HUES64 (cell line): Measurements from ENCODE around the gene F8A1.
"Not testable (repeated sequence)": the region's sequence is repeated elsewhere in the genome, so short reads cannot be mapped to it uniquely, and the experiment has no call there.

ENCODE experiments used
- H3K27ac ChIP-seq: 2 replicates; pipeline ENCODE4 v1.7.0; 2013; ENCODE audit warnings: low read depth, low read length, inconsistent platforms
- H3K27me3 ChIP-seq: 2 replicates; pipeline ENCODE4 v1.6.1; 2013; ENCODE audit warnings: mild to moderate bottlenecking, low read length; ENCODE audit not compliant: insufficient read depth
- H3K36me3 ChIP-seq: 2 replicates; pipeline ENCODE4 v1.6.1; 2013; ENCODE audit warnings: mild to moderate bottlenecking, low read length; ENCODE audit not compliant: insufficient read depth
- H3K4me1 ChIP-seq: 2 replicates; pipeline ENCODE4 v1.6.1; 2013; ENCODE audit warnings: mild to moderate bottlenecking, low read length, moderate library complexity; ENCODE audit not compliant: insufficient read depth
- H3K4me3 ChIP-seq: 2 replicates; pipeline ENCODE4 v1.5.1; 2013; ENCODE audit warnings: mild to moderate bottlenecking, low read length, moderate library complexity
- H3K9ac ChIP-seq: 2 replicates; pipeline ENCODE4 v1.6.1; 2013; ENCODE audit warnings: mild to moderate bottlenecking, low read depth, low read length
- H3K9me3 ChIP-seq: 2 replicates; pipeline ENCODE4 v1.6.1; 2013; ENCODE audit warnings: low read depth, low read length; ENCODE audit not compliant: insufficient read depth
- WGBS: fragments of 150-250, 120-280 bp; methylation state at CpG from one replicate; pipeline ENCODE4 v1.1.7; 2013; ENCODE audit warnings: missing lambda C conversion rate; 5-methylcytosine and 5-hydroxymethylcytosine counted together

F8A1 gene

GRCh38 chrX:154892296-154892695, 6.1 kb downstream of the F8A1 start:
- no peak overlapping the region for H3K4me3 ChIP-seq
- no peaks in the 10 kb centered on the region for H3K36me3 ChIP-seq
- no peaks in the 10 kb centered on the region for H3K4me1 ChIP-seq
- no peaks in the 10 kb centered on the region for H3K9me3 ChIP-seq
- no peak overlapping the region for H3K9ac ChIP-seq
- no peaks in the 10 kb centered on the region for H3K27me3 ChIP-seq
- no peak overlapping the region for H3K27ac ChIP-seq
- 96% methylated on average over 1 of the region's 1 CpG for WGBS

DNA sequence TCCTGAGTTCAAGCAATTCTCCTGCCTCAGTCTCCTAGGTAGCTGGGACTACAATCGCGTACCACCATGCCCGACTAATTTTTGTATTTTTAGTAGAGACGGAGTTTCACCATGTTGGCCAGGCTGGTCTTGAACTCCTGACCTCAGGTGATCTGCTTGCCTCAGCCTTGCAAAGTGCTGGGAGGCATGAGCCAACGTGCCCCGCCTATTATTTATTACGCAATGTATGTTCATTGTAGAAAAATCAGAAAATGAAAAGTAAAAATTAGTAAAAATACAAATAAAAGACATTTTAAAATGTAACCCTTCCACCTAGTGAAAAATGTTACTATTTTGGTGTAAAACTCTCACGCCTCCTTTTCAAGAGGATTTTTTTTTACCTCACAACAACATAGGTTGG, 14.2 kb downstream of the F8A1 start:
- Histone ChIP-seq H3K27me3 (no peaks in the 10 kb centered on the region; the same call in none of the 2 replicates), H3K9ac (no peak overlapping the region), H3K4me1 (no peaks in the 10 kb centered on the region), H3K36me3 (no peaks in the 10 kb centered on the region), H3K4me3 (no peak overlapping the region), H3K9me3 (no peaks in the 10 kb centered on the region), H3K27ac (no peak overlapping the region)
- WGBS, result 97% methylated on average over 5 of the region's 8 CpGs

DNA sequence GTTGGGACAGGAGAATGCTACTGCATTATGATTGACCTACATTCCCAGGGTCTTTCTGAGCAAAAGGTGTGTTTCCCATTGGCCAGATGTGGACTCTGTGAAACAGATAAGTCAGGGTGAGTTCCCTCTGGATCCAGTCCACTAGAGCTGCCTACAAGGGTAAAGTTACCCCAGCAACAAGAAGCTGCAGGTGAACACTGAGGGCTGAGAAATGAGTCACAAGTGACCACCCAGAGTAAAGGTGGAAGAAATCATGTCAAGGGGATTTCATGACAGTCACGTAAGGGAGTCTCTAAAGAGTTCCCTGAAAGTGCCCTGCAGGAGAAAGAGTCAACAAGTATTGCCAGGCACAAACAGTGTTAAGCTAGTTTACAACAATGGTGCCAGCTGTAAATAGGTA, 16.3 kb downstream of the F8A1 start:
- H3K4me3 ChIP-seq, result no peak overlapping the region
- no peaks in the 10 kb centered on the region for H3K36me3 ChIP-seq
- no peak overlapping the region for H3K27ac ChIP-seq
- no peaks in the 10 kb centered on the region for H3K4me1 ChIP-seq
- H3K9me3 ChIP-seq, result no peaks in the 10 kb centered on the region
- no peak overlapping the region for H3K9ac ChIP-seq
- 75% methylated on average over 1 of the region's 1 CpG for WGBS
- no peaks in the 10 kb centered on the region; the same call in none of the 2 replicates for H3K27me3 ChIP-seq

- no peaks in the 10 kb centered on the region for H3K4me1 ChIP-seq
- H3K4me3 ChIP-seq, result no peak overlapping the region
- H3K9me3 ChIP-seq, result peaks cover 4% of the 10 kb centered on the region; the same call in 1 of the 2 replicates
- H3K27me3 ChIP-seq, result no peaks in the 10 kb centered on the region
- H3K36me3 ChIP-seq, result no peaks in the 10 kb centered on the region
- H3K9ac ChIP-seq, result no peak overlapping the region
- 96% methylated on average over 3 of the region's 3 CpGs for WGBS
- no peak overlapping the region for H3K27ac ChIP-seq
These were observed 22.7 kb downstream of the F8A1 start for GRCh38 chrX:154908821-154909220.

DNA sequence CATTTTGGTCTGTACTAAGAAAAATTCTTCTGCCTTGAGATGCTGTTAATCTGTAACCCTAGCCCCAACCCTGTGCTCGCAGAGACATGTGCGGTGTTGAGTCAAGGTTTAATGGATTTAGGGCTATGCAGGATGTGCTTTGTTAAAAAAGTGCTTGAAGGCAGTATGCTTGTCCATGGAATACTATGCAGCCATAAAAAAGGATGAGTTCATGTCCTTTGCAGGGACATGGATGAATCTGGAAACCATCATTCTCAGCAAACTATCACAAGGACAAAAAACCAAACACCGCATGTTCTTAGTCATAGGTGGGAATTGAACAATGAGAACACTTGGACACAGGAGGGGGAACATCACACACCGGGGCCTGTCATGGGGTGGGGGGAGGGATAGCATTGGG, 23.9 kb downstream of the F8A1 start:
- not testable (repeated sequence) for H3K27ac ChIP-seq, H3K9me3 ChIP-seq, H3K27me3 ChIP-seq, H3K4me1 ChIP-seq, H3K36me3 ChIP-seq, H3K9ac ChIP-seq, H3K4me3 ChIP-seq
- WGBS, result 95% methylated on average over 4 of the region's 4 CpGs

DNA sequence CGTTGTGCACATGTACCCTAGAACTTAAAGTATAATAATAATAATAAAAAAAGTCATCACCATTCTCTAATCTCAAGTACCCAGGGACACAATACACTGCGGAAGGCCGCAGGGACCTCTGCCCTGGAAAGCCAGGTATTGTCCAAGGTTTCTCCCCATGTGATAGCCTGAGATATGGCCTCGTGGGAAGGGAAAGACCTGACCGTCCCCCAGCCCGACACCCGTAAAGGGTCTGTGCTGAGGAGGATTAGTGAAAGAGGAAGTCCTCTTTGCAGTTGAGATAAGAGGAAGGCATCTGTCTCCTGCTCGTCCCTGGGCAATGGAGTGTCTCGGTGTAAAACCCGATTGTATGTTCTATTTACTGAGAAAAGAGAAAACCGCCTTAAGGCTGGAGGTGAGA, 24.4 kb downstream of the F8A1 start:
- WGBS, result 94% methylated on average over 10 of the region's 11 CpGs
- not testable (repeated sequence) for H3K9me3 ChIP-seq

DNA sequence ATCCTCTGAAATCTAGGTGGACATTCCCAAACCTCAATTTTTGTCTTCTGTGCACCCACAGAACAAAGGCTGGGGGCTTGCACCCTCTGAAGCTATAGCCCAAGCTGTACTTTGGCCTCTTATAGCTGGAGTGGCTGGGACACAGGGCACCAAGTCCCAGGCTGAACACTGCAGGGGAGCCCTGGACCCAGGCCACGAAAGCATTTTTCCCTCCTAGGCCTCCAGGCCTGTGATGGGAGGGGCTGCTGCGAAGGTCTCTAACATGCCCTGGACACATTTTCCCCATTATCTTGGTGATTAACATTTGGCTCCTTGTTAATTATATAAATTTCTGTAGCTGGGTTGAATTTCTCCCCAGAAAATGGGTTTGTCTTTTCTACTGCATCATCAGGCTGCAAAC, 27.9 kb downstream of the F8A1 start:
- Histone ChIP-seq H3K4me3 (no peak overlapping the region), H3K9me3 (peaks cover 6% of the 10 kb centered on the region; the same call in 1 of the 2 replicates), H3K36me3 (no peaks in the 10 kb centered on the region), H3K9ac (no peak overlapping the region), H3K27ac (no peak overlapping the region), H3K4me1 (no peaks in the 10 kb centered on the region), H3K27me3 (no peaks in the 10 kb centered on the region)
- WGBS, result 100% methylated on average over 1 of the region's 2 CpGs

More for the DNA sequence above, 24.4 kb downstream of the F8A1 start:
- H3K4me3 ChIP-seq, H3K27ac ChIP-seq, H3K36me3 ChIP-seq, H3K27me3 ChIP-seq, H3K4me1 ChIP-seq, H3K9ac ChIP-seq: not testable (repeated sequence)

DNA sequence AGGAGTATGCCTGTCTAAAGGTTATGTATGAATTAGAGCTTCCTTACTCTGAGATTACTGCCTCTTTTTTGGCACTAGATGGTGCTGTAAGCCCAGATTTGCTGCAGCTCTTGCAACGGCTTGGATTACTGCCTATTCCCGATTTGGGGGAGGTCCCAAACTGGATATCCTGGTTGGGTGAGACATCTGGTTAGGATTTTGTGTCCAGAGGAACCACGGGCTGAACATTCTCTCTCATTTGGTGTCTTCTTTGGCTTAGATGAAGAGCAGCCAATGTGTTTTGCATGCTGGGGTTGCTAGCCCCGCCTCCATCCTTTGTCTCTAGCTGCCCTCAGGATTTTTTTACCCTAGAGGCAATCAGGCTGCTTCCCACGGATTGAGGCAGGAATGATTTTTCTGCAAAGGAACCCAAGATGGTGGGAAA, 31.9 kb downstream of the F8A1 start:
- Histone ChIP-seq H3K27ac (no peak overlapping the region), H3K4me3 (peak overlapping the region; percentile 44), H3K36me3 (no peaks in the 10 kb centered on the region), H3K27me3 (no peaks in the 10 kb centered on the region), H3K9me3 (peaks cover 6% of the 10 kb centered on the region; the same call in 1 of the 2 replicates), H3K4me1 (no peaks in the 10 kb centered on the region), H3K9ac (peak overlapping the region; percentile 31; the same call in 1 of the 2 replicates)
- 7% methylated on average over 5 of the region's 5 CpGs for WGBS

DNA sequence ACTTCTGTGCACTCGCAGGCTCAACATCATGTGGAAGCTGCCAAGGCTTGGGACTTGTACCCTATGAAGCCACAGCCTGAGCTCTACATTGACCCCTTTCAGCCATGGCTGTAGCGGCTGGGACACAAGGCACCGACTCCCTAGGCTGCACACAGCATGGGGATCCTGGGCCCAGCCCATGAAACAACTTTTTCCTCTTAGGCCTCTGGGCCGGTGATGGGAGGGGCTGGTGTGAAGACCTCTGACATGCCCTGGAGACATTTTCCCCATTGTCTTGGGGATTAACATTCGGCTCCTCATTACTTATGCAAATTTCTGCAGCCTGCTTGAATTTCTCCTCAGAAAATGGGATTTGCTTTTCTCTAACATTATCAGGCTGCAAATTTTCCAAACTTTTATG, 38.6 kb downstream of the F8A1 start:
- H3K4me3 ChIP-seq, H3K9ac ChIP-seq, H3K4me1 ChIP-seq, H3K36me3 ChIP-seq, H3K27me3 ChIP-seq, H3K27ac ChIP-seq, H3K9me3 ChIP-seq: not testable (repeated sequence)
- 66% methylated on average over 5 of the region's 5 CpGs for WGBS
